Pons (tissue), 1 donor: ENCODE results near the gene CES5A.
"Not testable (repeated sequence)": the region's sequence is repeated elsewhere in the genome, so short reads cannot be mapped to it uniquely, and the experiment has no call there.

Experiments
- DNase-seq: peaks from one replicate; pipeline ENCODE4 v3.0.0-alpha.2; 2016; ENCODE audit warnings: low spot score

The CES5A gene

GRCh38 chr16:55829232-55829631 lies 45.9 kb downstream of the CES5A start:
- not testable (repeated sequence) for DNase-seq

GRCh38 chr16:55828680-55829079 lies 46.5 kb downstream of the CES5A start:
- DNase-seq = no peak

- DNase-seq = no peak
Measured at GRCh38 chr16:55825115-55825728, 50.0 kb downstream of the CES5A start.

- no peak for DNase-seq
Measured at GRCh38 chr16:55824473-55825000, 50.6 kb downstream of the CES5A start.

GRCh38 chr16:55822280-55822810 lies 52.8 kb downstream of the CES5A start:
- no peak for DNase-seq

GRCh38 chr16:55821210-55821609 lies 54.0 kb downstream of the CES5A start:
- no peak for DNase-seq

- no peak for DNase-seq
Measured at GRCh38 chr16:55820615-55821014, 54.6 kb downstream of the CES5A start.

GRCh38 chr16:55817236-55817912 lies 57.8 kb downstream of the CES5A start:
- no peak for DNase-seq

GRCh38 chr16:55816222-55816621 lies 59.0 kb downstream of the CES5A start:
- not testable (repeated sequence) for DNase-seq

GRCh38 chr16:55815320-55815719 lies 59.9 kb downstream of the CES5A start:
- no peak for DNase-seq

GRCh38 chr16:55814174-55814573 lies 61.0 kb downstream of the CES5A start:
- DNase-seq = not testable (repeated sequence)

- not testable (repeated sequence) for DNase-seq
Measured at GRCh38 chr16:55813730-55814129, 61.4 kb downstream of the CES5A start.

GRCh38 chr16:55812951-55813350 lies 62.2 kb downstream of the CES5A start:
- DNase-seq = no peak

GRCh38 chr16:55811811-55812210 lies 63.4 kb downstream of the CES5A start:
- DNase-seq = no peak

GRCh38 chr16:55810451-55810961 lies 64.7 kb downstream of the CES5A start:
- no peak for DNase-seq

GRCh38 chr16:55809851-55810250 lies 65.3 kb downstream of the CES5A start:
- DNase-seq = no peak

- no peak for DNase-seq
Measured at GRCh38 chr16:55809386-55809785, 65.8 kb downstream of the CES5A start.

GRCh38 chr16:55808286-55808685 lies 66.9 kb downstream of the CES5A start:
- DNase-seq = not testable (repeated sequence)

- DNase-seq = not testable (repeated sequence)
Measured at GRCh38 chr16:55805104-55805503, 70.1 kb downstream of the CES5A start.

- DNase-seq = not testable (repeated sequence)
Measured at GRCh38 chr16:55803681-55804080, 71.5 kb downstream of the CES5A start.
